Measurements from ENCODE around the gene EVI5L.
A peak's percentile ranks its signal among the peaks of the same experiment; 100 is the strongest.

The EVI5L gene

GRCh38 chr19:7870571-7871436, 40.8 kb downstream of the EVI5L start:
- peak; percentile 35 for DNase-seq (ENCODE audit: low read depth, low spot score)
- in situ Hi-C loops (cut with HindIII; ENCODE audit: low sequenced_read_pairs), result no loop called here
- no peak for TF ChIP-seq CTCF (IDR thresholded peaks at IDR 0.05; ENCODE audit: low read depth, low read length)
- H3K4me3 ChIP-seq (ENCODE audit: low read depth, low read length), result no peak overlapping the region

- H3K4me3 ChIP-seq (ENCODE audit: low read depth, low read length), result peak overlapping the region; percentile 35
- DNase-seq (ENCODE audit: low read depth, low spot score), result peak; percentile 92
- no peak for TF ChIP-seq CTCF (IDR thresholded peaks at IDR 0.05; ENCODE audit: low read depth, low read length)
- in situ Hi-C loops (cut with HindIII; ENCODE audit: low sequenced_read_pairs), result no loop called here
Observed at GRCh38 chr19:7871437-7872305, 41.7 kb downstream of the EVI5L start.

- H3K4me3 ChIP-seq (ENCODE audit: low read depth, low read length), result no peak overlapping the region
- TF ChIP-seq CTCF (IDR thresholded peaks at IDR 0.05; ENCODE audit: low read depth, low read length), result no peak
- in situ Hi-C loops (cut with HindIII; ENCODE audit: low sequenced_read_pairs), result no loop called here
- DNase-seq (ENCODE audit: low read depth, low spot score), result no peak
Observed at GRCh38 chr19:7872306-7873204, 42.5 kb downstream of the EVI5L start.

- in situ Hi-C loops (cut with HindIII; ENCODE audit: low sequenced_read_pairs), result no loop called here
- no peak for DNase-seq (ENCODE audit: low read depth, low spot score)
- TF ChIP-seq CTCF (IDR thresholded peaks at IDR 0.05; ENCODE audit: low read depth, low read length), result no peak
- H3K4me3 ChIP-seq (ENCODE audit: low read depth, low read length), result no peak overlapping the region
Observed at GRCh38 chr19:7873304-7874075, 43.5 kb downstream of the EVI5L start.

- no peak for TF ChIP-seq CTCF (IDR thresholded peaks at IDR 0.05; ENCODE audit: low read depth, low read length)
- in situ Hi-C loops (cut with HindIII; ENCODE audit: low sequenced_read_pairs), result no loop called here
- no peak for DNase-seq (ENCODE audit: low read depth, low spot score)
- peak within 1 kb of the TSS; percentile 15 for H3K4me3 ChIP-seq (ENCODE audit: low read depth, low read length)
Observed at GRCh38 chr19:7874076-7874896, 44.3 kb downstream of the EVI5L start, which contains the start of gene PRR36. PRR36 (minus strand) TSS chr19:7874390; CDS start chr19:7873689, 701 bp downstream.
